GM12892 (cell line): ENCODE measurements around the gene ZNF446.
"Not testable (repeated sequence)": the region's sequence is repeated elsewhere in the genome, so short reads cannot be mapped to it uniquely, and the experiment has no call there.

Source experiments
- POLR2A ChIP-seq: IDR thresholded peaks from 2 replicates; pipeline ENCODE4 v1.6.1; 2011; ENCODE audit warnings: low read depth, low read length, control low read depth
- POLR2AphosphoS5 ChIP-seq: IDR thresholded peaks from 2 replicates; pipeline ENCODE4 v1.6.1; 2011; ENCODE audit warnings: low read depth, low read length, control low read depth
- TAF1 ChIP-seq: IDR thresholded peaks from 2 replicates; pipeline ENCODE4 v1.6.1; 2011; ENCODE audit warnings: low read depth, mild to moderate bottlenecking, control low read depth, low read length, borderline replicate concordance

- not testable (repeated sequence) for TF ChIP-seq POLR2A, POLR2AphosphoS5, TAF1
Observed at GRCh38 chr19:58507602-58508223, 31.6 kb downstream of the ZNF446 start.
